IMR-90 (cell line): Measurements from ENCODE around the gene TSC1.

Experiments
- BHLHE40 ChIP-seq: fragments of 150-350 bp; IDR thresholded peaks from 2 replicates; pipeline ENCODE4 v1.6.1; 2016; ENCODE audit warnings: mild to moderate bottlenecking, low read depth, low read length
- CEBPB ChIP-seq: IDR thresholded peaks from 2 replicates; pipeline ENCODE4 v1.6.1; 2012; ENCODE audit warnings: low read depth, low read length, improper control_type of control experiment
- FOS ChIP-seq: fragments of 150-350 bp; IDR thresholded peaks from 2 replicates; pipeline ENCODE4 v1.6.1; 2016; ENCODE audit warnings: low read depth, low read length
- MAZ ChIP-seq: IDR thresholded peaks from 2 replicates; pipeline ENCODE4 v1.6.1; 2012; ENCODE audit warnings: low read depth, mild to moderate bottlenecking, low read length, improper control_type of control experiment, moderate library complexity, borderline replicate concordance
- MXI1 ChIP-seq: IDR thresholded peaks from 2 replicates; pipeline ENCODE4 v1.6.1; 2012; ENCODE audit warnings: low read depth, mild to moderate bottlenecking, low read length, moderate library complexity, borderline replicate concordance
- NFE2L2 ChIP-seq: fragments of 150-350 bp; IDR thresholded peaks from 2 replicates; pipeline ENCODE4 v1.6.1; 2016; ENCODE audit warnings: low read depth, mild to moderate bottlenecking, low read length
- POLR2A ChIP-seq: IDR thresholded peaks from 2 replicates; pipeline ENCODE4 v1.6.1; 2012; ENCODE audit warnings: mild to moderate bottlenecking, low read depth, low read length
- RAD21 ChIP-seq: IDR thresholded peaks from 2 replicates; pipeline ENCODE4 v1.6.1; 2012; ENCODE audit warnings: low read length, improper control_type of control experiment
- RFX5 ChIP-seq: IDR thresholded peaks from 2 replicates; pipeline ENCODE4 v1.8.0; 2012; ENCODE audit warnings: low read depth, mild to moderate bottlenecking, low read length, moderate library complexity
- SMC3 ChIP-seq: fragments of 150-350 bp; IDR thresholded peaks from 2 replicates; pipeline ENCODE4 v1.6.1; 2016; ENCODE audit warnings: low read depth, mild to moderate bottlenecking, antibody characterized with exemption, low read length, moderate library complexity
- USF2 ChIP-seq: fragments of 150-350 bp; IDR thresholded peaks from 2 replicates; pipeline ENCODE4 v1.6.1; 2017; ENCODE audit warnings: mild to moderate bottlenecking, antibody characterized with exemption, low read length, low read depth
- TF ChIP-seq, protein P1 (sequence below): conservative IDR thresholded peaks from 2 replicates; pipeline ENCODE4 v1.5.1; 2012; ENCODE audit warnings: mild to moderate bottlenecking, low read depth, low read length, improper control_type of control experiment

DNA sequence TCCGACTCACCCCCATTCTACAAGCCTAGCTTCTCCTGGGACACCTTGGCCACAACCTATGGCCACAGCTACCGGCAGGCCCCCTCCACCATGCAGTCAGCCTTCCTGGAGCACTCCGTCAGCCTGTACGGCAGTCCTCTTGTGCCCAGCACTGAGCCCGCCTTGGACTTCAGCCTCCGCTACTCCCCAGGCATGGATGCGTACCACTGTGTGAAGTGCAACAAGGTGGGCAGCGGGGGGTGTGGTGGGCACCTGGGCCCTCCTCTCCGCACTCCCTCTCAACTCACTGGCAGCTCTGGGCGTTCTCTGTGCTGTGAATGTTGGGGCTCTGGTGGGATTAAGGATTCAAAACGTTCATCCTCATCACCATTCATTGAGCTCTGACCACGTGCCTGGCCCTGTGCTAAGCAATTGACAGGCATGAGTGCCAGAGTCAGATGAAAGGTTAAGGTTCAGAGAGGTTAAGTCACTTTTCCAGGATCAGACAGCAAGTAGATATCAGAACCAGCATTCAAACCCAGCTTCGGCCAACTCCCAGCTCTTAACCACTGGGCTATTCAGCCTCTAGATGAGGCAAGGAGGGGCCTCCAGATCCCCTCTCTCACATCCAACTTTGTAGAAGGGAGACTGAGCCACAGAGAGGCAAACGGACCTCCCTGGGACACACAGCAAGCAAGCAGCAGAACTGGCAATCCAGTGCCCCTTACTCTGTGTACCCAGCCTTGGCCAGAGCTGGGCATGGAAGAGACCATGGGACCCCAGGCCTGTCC, 44.0 kb upstream of the TSC1 start:
- TF ChIP-seq NFE2L2 (no peak), POLR2A (no peak), RFX5 (no peak), USF2 (no peak), MXI1 (no peak), BHLHE40 (no peak), FOS (no peak), CEBPB (no peak), SMC3 (no peak), RAD21 (no peak), MAZ (no peak)
- TF ChIP-seq, protein P1, sequence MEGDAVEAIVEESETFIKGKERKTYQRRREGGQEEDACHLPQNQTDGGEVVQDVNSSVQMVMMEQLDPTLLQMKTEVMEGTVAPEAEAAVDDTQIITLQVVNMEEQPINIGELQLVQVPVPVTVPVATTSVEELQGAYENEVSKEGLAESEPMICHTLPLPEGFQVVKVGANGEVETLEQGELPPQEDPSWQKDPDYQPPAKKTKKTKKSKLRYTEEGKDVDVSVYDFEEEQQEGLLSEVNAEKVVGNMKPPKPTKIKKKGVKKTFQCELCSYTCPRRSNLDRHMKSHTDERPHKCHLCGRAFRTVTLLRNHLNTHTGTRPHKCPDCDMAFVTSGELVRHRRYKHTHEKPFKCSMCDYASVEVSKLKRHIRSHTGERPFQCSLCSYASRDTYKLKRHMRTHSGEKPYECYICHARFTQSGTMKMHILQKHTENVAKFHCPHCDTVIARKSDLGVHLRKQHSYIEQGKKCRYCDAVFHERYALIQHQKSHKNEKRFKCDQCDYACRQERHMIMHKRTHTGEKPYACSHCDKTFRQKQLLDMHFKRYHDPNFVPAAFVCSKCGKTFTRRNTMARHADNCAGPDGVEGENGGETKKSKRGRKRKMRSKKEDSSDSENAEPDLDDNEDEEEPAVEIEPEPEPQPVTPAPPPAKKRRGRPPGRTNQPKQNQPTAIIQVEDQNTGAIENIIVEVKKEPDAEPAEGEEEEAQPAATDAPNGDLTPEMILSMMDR, result no peak
